ENCODE results near the gene EHBP1. TPM values are rescaled to one million over a fixed set of nuclear protein-coding genes. Genes with fewer than 3 reads are reported as not detected.
"Not testable (repeated sequence)": the region's sequence is repeated elsewhere in the genome, so short reads cannot be mapped to it uniquely, and the experiment has no call there.

EHBP1 gene
- total RNA-seq, 1 donor from 2014 or later = 26.1 TPM

DNA sequence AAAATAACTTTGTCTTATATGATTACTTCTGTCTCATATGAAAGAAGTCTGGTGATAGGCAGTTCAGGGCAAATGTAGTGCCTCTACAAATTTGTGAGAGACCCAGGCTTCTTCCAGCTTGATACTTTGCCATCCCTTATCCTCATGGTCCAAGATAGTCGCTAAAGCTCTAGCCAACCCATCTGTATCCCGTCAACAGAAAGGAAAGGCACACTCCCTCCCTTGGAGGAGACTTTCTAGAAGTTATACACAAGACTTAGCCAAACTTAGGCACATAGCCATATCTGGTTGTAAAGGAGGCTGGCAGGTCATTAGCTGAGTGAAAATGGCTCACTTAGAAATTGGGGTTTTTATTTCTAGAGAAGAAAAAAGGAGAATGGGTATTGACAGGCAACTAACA lies 14.3 kb upstream of the EHBP1 start:
- intact Hi-C loops (cut with DNase I) = no loop called here
- DNase-seq = no peak
- ATAC-seq (ENCODE audit: poor library complexity) = peak; percentile 55

DNA sequence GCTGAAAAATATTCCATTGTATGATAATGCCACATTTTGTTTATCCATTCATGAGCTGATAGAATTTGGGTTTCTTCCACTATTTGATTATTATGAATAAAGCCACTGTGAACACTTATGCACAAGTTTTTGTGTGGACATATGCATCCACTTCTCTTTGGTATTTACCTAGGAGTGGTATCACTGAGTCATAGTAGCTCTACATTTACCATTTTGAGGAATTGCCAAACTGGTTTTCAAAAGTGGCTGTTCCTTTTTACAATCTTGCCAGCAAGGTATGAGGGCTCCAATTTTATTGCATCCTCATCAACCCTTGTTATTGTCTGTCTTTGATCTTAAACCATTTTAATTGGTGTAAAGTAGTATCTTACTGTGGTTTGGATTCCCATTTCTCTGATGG lies 13.3 kb upstream of the EHBP1 start:
- no peak for DNase-seq
- intact Hi-C loops (cut with DNase I) = no loop called here
- ATAC-seq (ENCODE audit: poor library complexity) = no peak

DNA sequence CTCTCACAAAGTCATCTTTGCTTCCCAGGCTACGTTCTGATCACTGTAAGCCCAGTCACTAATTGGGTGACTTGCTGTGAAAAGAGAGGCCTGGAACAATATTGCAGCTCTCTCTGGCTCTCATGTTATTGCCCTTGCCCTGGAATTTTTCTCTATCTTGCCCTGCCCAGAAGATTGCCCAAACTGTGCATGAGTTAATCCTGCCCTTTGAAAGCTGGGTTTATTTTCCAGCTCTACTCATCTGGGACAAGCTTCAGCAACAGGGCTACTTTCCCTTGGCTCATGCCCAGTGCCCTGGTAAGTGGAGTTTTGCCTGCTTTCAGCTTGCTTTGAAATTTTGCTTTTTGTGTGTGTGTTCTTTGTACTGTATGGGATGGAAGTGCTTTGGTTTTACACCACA lies 6.9 kb upstream of the EHBP1 start:
- DNase-seq (no peak), ATAC-seq (ENCODE audit: poor library complexity) (no peak)
- intact Hi-C loops (cut with DNase I) = no loop called here

DNA sequence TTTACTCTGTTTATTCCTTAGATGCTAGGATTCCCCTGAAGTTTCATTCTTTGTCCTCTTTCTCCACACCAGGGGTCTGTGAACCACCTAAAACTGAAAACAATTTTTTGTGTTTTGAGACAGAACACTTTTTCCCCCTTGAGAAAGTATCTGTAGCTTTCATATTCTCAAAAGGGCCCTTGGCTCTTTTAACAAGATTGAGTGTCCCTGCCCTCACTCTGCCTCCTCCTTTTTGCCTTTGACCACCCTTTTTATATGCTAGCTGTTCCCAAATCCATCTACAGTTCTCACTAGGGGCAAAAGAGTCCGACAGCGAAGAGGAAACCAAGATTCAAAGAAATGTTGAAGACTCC lies 883 bp upstream of the EHBP1 start:
- intact Hi-C loops (cut with DNase I) = loop anchor here (10.0 kb wide), 1 partner anchor 200 kb away; the partner anchor contains the start of gene TMEM17
- DNase-seq = no peak
- no peak for ATAC-seq (ENCODE audit: poor library complexity)

DNA sequence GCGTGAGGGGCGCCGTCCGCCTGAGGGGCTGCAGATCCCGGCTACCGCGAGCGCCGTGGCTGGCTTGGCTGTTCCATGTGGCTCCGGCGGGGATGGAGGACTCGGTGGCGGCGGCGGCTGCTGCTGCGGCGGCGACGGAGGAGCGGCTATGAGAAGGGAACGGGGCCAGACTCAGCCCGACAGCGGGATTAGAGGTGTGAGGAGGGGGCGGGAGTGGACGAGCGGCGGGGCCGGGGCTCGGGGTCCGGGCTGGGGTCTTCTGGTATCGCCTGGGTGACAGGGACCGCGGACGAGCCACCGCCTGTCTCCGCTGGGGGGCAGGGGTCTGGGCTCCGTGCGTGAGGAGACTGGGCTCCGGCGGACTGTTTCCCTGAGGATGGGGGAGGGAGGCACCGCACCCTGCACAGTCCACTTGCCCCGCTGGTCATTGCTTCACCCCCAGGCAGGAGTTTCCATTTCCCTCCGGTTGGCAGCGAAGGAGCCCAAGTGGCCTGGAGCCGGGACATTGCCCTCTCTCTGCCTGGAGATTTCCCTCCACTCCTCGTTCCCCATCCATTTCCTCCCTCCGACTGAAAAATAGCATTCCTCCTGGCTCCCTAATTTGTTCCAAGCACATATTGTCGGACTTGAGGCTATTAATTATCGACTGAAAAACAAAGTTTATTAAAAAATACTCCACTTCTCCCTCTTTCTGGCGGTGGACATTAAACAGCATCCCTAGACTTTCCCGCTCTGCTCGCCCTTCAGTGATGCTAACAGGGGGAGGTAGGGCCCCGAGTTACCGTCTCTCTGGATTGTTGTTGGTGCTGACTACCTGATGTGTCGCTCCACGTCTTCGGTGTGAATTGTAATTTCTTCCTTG lies 577 bp downstream of the EHBP1 start:
- ATAC-seq (ENCODE audit: poor library complexity) (peak; percentile 57), DNase-seq (no peak)
- intact Hi-C loops (cut with DNase I) = loop anchor here (10.0 kb wide), 1 partner anchor 201 kb away; the partner anchor contains the start of gene TMEM17

DNA sequence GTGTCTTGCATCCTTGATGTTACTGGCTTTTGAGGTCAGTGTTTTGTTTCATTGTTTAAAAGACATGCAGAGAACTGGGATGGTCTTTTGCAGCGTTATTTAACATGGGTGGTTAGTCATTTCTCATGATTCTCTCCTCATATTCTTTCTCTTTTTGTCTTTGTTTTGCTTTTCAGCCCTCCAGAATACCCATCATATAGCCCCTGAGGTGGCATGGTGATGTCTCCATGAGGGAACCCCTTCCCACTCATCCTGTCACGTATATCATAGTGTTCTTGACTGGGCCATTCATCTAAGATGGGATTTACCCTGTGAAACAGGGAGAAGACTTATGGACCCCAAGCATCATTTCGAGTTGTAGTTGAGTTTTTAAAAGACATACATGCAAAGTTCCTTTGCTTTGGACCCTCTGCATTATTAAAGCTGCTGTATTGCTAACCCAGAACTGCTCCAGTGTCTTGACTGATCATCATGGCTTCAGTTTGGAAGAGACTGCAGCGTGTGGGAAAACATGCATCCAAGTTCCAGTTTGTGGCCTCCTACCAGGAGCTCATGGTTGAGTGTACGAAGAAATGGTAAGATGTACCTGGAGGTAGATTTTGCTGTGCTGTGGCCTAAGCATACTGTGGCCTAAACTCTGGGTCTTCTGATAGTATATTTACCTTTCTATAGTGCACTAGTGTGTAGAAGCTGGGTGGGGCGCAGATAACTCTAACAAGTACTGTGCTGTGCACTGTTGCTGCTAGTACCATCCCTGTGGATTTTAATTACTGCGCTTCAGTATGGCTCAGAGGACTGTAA lies 1.4 kb downstream of the EHBP1 start:
- DNase-seq = no peak
- intact Hi-C loops (cut with DNase I) = loop anchor here (10.0 kb wide), 1 partner anchor 202 kb away; the partner anchor contains the start of gene TMEM17
- no peak for ATAC-seq (ENCODE audit: poor library complexity)

DNA sequence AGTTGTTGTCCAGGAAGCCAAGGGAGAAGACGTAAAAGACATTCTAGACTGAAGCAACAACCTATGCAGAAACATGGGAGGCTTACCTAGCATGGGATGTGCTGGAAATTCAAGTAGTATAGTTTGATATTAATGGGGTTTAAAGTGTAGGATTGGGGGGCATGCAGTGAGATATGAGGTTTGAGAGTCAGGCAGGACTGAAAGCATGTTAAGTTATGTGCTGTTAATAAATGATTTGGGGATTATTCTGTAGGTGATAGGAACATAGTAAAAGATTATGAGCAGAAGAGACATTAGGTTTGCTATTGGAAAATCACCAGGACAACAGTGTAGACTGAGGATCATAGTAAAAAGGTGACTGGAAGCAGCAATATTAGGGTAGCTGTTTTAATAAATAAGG lies 3.2 kb downstream of the EHBP1 start:
- intact Hi-C loops (cut with DNase I) = loop anchor here (10.0 kb wide), 1 partner anchor 204 kb away; the partner anchor contains the start of gene TMEM17
- DNase-seq (no peak), ATAC-seq (ENCODE audit: poor library complexity) (no peak)

DNA sequence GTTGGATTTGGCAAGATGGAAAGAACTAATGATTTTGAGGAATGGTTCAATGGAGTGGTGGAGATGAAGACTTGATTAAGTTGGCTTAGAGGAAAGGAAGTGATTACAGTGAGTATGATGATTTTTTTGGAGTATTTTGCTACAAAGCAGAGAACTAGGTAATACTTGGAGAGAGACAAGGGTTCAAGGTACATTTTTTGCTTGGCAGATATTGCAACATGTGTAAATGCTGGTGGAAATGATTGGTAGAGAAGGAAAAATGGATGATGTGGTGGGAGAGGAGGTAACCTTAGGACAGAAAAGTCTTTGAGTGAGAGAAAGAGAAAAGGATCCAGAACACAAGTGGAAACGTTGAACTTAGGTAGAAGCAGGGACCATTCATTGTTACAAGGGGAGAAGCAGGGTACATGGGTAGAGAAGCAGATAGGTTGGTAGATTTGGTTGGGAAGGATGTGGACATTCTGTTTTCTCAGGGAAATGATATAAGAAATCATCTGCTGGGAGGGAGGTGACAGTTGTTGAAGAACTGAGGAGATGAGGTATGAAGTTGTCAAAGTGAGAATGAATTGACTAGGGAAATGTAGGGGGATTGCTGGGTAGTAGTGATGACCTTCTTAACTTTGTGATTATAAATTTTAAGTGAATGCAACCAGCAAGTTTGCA lies 6.5 kb downstream of the EHBP1 start:
- intact Hi-C loops (cut with DNase I) = no loop called here
- ATAC-seq (ENCODE audit: poor library complexity) (no peak), DNase-seq (no peak)

DNA sequence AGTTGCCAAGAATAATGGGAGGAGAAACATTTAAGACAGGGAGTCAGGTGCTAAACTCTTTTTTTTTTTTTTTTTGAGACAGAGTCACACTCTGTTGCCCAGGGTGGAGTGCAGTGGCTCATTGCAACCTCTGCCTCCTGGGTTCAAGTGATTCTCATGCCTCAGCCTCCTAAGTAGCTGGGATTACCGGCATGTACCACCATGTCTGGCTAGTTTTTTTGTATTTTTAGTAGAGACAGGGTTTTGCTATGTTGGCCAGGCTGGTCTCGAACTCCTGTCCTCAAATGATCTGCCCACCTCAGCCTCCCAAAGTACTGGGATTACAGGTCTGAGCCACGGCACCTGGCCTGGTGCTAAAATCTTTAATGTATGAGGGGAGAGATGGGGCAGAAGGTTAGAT lies 7.7 kb downstream of the EHBP1 start:
- ATAC-seq (ENCODE audit: poor library complexity); intact Hi-C loops (cut with DNase I); DNase-seq: not testable (repeated sequence)

DNA sequence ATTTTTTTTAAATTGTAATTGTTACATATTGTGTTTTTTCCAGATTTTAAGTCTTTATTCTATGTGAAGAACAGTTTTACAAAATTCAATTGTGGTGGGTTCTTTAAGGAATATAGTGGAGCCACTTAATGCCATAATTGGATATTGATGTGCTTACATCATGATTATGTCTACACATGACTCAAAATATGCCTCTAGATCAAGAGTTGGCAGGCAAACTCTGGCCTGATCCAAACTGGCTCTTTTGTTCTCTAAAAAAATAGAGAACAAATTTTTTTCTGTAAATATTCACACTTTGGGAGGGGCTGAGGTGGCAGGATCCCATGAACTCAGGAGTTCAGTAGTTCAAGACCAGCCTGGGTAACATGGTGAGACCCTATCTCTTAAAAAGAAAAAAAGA lies 8.3 kb downstream of the EHBP1 start:
- no peak for DNase-seq
- ATAC-seq (ENCODE audit: poor library complexity) = no peak
- intact Hi-C loops (cut with DNase I) = no loop called here

DNA sequence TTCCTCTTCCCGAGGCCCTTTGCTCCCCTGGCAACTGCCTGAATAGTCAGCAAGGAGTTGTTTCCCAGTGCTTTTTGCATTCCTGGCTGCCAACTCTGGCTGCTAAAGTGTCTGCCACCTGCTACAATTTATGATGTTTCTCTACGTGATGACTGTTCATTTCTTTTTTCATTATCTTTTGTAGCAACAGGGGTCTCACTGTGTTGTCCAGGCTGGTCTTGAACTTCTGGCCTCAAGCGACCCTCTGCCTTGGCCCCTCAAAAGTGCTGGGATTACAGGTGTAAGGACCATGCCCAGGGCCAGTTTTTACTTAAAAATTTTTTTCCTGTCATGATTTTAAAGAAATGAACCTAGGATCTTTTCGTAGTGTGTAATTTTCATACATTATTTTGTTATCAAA lies 11.3 kb downstream of the EHBP1 start:
- ATAC-seq (ENCODE audit: poor library complexity) = no peak
- intact Hi-C loops (cut with DNase I) = no loop called here
- DNase-seq = no peak

DNA sequence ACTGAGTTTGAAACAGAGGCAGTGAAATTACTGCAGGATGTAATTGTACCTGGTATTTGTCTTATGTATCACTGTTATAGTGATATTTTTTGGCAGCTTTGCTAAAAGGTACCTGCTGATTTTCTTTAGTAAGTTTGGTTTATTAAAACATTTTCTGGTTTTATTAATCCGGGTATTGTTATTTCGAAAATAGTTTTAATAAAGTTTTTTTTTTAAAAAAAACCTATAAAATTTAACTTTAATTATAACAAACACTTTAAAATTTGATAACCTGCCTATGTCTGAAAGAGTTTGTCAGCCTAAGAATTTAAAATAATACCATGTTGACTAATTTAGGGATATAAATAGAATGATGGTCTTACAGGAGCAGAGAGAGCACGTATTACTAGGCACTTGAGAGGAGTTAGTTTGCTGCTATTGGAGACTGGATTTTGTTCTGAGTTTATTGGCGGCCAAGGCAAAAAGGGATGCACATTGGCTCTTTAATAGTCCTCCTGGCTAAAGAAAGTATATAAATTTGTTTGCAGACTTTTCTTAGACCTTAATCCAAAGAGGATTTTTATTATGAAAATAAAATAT lies 12.1 kb downstream of the EHBP1 start:
- intact Hi-C loops (cut with DNase I) = no loop called here
- no peak for ATAC-seq (ENCODE audit: poor library complexity)
- no peak for DNase-seq

DNA sequence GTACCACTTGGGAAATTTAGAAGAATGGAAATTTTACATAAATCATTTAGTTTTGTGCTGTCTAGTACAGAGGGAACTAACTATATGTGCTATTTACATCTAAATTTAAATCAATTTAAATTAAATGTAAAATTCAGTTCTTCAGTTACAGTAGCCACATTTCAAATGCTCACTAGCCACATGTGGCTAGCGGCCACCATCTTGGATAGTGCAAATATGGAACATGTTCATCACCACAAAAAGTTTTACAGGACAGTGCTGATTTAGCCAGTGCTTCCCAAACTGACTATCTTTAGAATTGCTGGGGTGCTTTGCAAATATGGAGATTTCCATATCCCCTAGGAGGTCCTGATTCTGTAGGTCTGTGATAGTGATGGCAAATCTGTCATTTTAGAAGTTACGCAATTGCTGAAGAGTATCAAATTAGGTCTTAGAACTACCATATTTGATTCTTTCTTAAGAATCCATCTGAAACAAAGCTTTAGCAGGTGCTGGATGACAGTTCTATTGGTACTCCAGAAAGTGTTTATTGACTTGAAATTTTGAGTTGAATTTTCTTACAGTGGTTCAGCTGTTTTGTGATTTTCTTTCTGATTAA lies 12.8 kb downstream of the EHBP1 start:
- intact Hi-C loops (cut with DNase I) = no loop called here
- DNase-seq (no peak), ATAC-seq (ENCODE audit: poor library complexity) (no peak)

DNA sequence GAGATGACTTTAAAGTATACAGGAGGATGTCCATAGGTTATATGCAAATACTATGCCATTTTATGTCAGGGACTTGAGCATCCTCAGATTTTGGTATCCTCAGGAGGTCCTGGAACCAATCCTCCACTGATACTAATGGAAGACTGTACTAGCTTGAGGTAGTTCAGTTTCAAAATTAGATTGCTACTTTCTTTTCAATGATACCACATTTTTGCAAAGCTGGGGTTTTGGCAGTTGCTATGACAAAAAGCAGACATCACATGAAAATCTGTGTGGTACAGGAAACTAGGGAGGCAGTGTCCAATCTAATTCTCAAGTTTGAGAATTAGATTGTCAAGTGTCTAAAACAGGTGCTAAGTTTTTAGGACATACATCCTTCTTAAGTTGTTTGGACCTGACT lies 14.2 kb downstream of the EHBP1 start:
- DNase-seq = no peak
- intact Hi-C loops (cut with DNase I) = no loop called here
- ATAC-seq (ENCODE audit: poor library complexity) = no peak

DNA sequence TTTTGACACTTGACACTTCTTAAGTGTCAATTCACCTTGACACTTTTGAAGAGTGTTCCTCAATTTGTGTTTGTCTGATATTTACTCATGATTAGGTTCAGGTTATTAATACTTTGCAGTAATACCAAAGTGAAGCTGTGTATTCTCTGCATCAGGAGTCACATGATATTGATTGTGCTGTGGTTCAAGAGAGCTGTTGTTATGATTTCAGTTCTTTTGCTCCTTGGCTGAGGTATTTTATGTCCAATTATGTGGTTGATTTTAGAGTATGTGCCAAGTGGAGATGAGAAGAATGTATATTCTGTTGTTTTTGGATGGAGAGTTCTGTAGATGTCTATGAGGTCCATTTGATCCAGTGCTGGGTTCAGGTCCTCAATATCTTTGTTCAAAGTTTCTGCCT lies 17.2 kb downstream of the EHBP1 start:
- no peak for DNase-seq
- intact Hi-C loops (cut with DNase I) = no loop called here
- no peak for ATAC-seq (ENCODE audit: poor library complexity)

DNA sequence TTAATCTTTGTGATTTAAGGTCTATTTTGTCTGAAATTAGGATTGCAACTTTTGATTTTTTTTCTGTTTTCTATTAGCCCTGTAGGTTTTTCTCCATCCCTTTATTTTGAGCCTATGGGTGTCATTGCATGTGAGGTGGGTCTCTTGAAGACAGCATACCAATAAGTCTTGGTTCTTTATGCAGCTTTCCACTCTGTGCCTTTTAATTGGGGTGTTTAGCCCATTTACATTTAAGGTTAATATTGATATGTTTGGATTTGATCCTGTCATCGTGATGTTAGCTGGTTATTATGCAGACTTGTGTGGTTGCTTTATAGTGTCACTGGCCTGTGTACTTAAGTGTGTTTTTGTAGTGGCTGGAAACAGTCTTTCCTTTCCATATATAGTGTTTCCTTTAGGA lies 17.7 kb downstream of the EHBP1 start:
- no peak for ATAC-seq (ENCODE audit: poor library complexity)
- intact Hi-C loops (cut with DNase I) = no loop called here
- no peak for DNase-seq

DNA sequence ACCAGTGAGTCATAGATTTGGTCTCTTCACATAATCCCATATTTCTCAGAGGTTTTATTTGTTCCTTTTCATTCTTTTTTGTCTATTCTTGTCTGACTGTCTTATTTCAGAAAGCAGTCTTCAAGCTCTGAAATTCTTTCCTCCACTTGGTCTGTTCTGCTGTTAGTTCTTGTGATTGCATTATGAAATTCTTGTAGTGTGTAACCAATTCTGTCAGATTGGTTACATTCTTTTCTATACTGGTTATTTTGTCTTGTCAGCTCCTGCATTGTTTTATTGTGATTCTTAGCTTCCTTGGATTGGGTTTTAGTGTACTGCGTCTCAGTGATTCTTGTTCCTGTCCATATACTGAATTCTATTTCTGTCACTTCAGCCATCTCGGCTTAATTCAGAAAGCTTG lies 18.6 kb downstream of the EHBP1 start:
- DNase-seq = no peak
- no peak for ATAC-seq (ENCODE audit: poor library complexity)
- intact Hi-C loops (cut with DNase I) = no loop called here

DNA sequence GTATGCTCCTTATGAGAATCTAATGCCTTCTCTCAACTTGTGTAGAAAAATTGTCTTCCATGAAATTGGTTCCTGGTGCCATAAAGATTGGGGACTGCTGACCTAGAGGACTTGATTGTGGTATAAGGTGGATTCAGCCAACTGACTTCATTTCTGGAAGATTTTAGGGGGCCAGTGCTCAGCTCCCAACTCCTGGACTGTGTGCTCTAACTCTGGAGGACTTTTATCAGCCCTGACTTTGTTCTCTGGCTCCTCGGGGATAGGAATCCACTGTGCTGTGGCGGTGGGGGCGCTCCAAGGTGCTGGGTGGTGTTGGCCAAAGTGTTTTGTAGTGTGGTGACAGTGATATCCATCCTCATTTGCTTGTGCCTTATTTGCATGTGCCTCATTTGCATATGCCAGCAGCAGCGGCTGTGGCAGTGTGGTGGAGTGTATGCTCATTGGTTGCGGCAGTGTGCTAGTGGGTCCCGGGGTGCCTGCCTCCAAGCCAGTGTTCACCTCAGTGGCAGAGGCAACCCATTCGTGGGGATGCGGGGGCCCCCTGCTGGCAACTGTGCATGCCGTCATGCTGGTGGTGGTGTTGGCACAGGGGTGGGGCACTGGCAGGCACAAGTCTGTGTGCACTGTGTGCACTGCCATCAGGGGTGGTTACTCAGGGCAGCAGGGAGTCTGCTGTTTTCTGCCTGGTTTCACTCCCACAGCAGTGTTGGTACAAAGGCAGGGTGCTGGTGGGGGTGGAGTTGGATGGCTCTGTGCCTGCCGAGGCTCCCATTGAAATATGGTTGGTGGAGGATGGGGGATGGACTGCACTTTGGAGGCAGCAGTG lies 19.6 kb downstream of the EHBP1 start:
- ATAC-seq (ENCODE audit: poor library complexity) (peak; percentile 31), DNase-seq (peak; percentile 42)
- intact Hi-C loops (cut with DNase I) = no loop called here
